Uterus (tissue), 2 donors: ENCODE data around the gene SGMS1.

Experiments
- CTCF ChIP-seq, 4 experiments: fragments of 200-600 bp in 2 of 4; fragments of 450-650 bp in 2 of 4; sonication (generic) in 2 of 4; IDR thresholded peaks; one replicate each; pipeline ENCODE4 v1.5.1; 2016 to 2019; ENCODE audit warnings: antibody characterized with exemption in 4 of 4, mild to moderate bottlenecking in 2 of 4, moderate library complexity in 1 of 4
- POLR2A ChIP-seq, 2 donors: fragments of 450-650 bp; IDR thresholded peaks; one replicate each; pipeline ENCODE4 v1.6.1; 2016; ENCODE audit warnings: antibody characterized with exemption in 2 of 2, mild to moderate bottlenecking in 1 of 2, moderate library complexity in 1 of 2

- TF ChIP-seq CTCF (IDR thresholded peaks at IDR 0.05) (no peak), POLR2A (IDR thresholded peaks at IDR 0.05) (no peak)
Observed at GRCh38 chr10:50520115-50520514, 103.6 kb downstream of the SGMS1 start.
